ENCODE data around the gene MYOM3. TPM values are rescaled to one million over a fixed set of nuclear protein-coding genes. Genes with fewer than 3 reads are reported as not detected.

Gene MYOM3
- total RNA-seq, 1 donor from 2014 or later = not detected

- Mint-ChIP-seq H3K4me3 (no peak overlapping the region), H3K36me3 (ENCODE audit: low read depth) (no peaks in the 10 kb centered on the region), H3K4me1 (no peaks in the 10 kb centered on the region), H3K27ac (ENCODE audit: unreplicated experiment) (no peak overlapping the region), H3K27me3 (ENCODE audit: low read depth) (no peaks in the 10 kb centered on the region), H3K9me3 (no peaks in the 10 kb centered on the region)
- DNase-seq (ENCODE audit: low read depth, low spot score) = no peak
- TF ChIP-seq CTCF (conservative IDR thresholded peaks at IDR 0.05) = no peak
These were observed 11.7 kb upstream of the MYOM3 start for GRCh38 chr1:24123611-24124010.

- no peaks in the 10 kb centered on the region for H3K36me3 Mint-ChIP-seq (ENCODE audit: low read depth)
- no peaks in the 10 kb centered on the region for H3K27me3 Mint-ChIP-seq (ENCODE audit: low read depth)
- H3K4me3 Mint-ChIP-seq = no peak overlapping the region
- H3K27ac Mint-ChIP-seq (ENCODE audit: unreplicated experiment) = no peak overlapping the region
- no peak for DNase-seq (ENCODE audit: low read depth, low spot score)
- H3K4me1 Mint-ChIP-seq = no peaks in the 10 kb centered on the region
- no peaks in the 10 kb centered on the region for H3K9me3 Mint-ChIP-seq
- TF ChIP-seq CTCF (conservative IDR thresholded peaks at IDR 0.05) = no peak
These were observed 10.8 kb upstream of the MYOM3 start for GRCh38 chr1:24122776-24123175.

- no peaks in the 10 kb centered on the region for H3K9me3 Mint-ChIP-seq
- peaks cover 1% of the 10 kb centered on the region for H3K27me3 Mint-ChIP-seq (ENCODE audit: low read depth)
- no peak overlapping the region for H3K27ac Mint-ChIP-seq (ENCODE audit: unreplicated experiment)
- TF ChIP-seq CTCF (conservative IDR thresholded peaks at IDR 0.05) = no peak
- DNase-seq (ENCODE audit: low read depth, low spot score) = no peak
- no peaks in the 10 kb centered on the region for H3K36me3 Mint-ChIP-seq (ENCODE audit: low read depth)
- H3K4me1 Mint-ChIP-seq = no peaks in the 10 kb centered on the region
- H3K4me3 Mint-ChIP-seq = no peak overlapping the region
These were observed 9.5 kb upstream of the MYOM3 start for GRCh38 chr1:24121406-24121805.

- H3K4me3 Mint-ChIP-seq = no peak overlapping the region
- DNase-seq (ENCODE audit: low read depth, low spot score) = no peak
- H3K36me3 Mint-ChIP-seq (ENCODE audit: low read depth) = no peaks in the 10 kb centered on the region
- no peaks in the 10 kb centered on the region for H3K4me1 Mint-ChIP-seq
- no peak overlapping the region for H3K27ac Mint-ChIP-seq (ENCODE audit: unreplicated experiment)
- TF ChIP-seq CTCF (conservative IDR thresholded peaks at IDR 0.05) = no peak
- H3K9me3 Mint-ChIP-seq = no peaks in the 10 kb centered on the region
- H3K27me3 Mint-ChIP-seq (ENCODE audit: low read depth) = peaks cover 6% of the 10 kb centered on the region
These were observed 9.0 kb upstream of the MYOM3 start for GRCh38 chr1:24120965-24121364.

GRCh38 chr1:24119859-24120756, 8.2 kb upstream of the MYOM3 start:
- no peaks in the 10 kb centered on the region for H3K9me3 Mint-ChIP-seq
- TF ChIP-seq CTCF (conservative IDR thresholded peaks at IDR 0.05) = no peak
- peaks cover 7% of the 10 kb centered on the region for H3K27me3 Mint-ChIP-seq (ENCODE audit: low read depth)
- no peak for DNase-seq (ENCODE audit: low read depth, low spot score)
- H3K4me3 Mint-ChIP-seq = no peak overlapping the region
- no peak overlapping the region for H3K27ac Mint-ChIP-seq (ENCODE audit: unreplicated experiment)
- H3K4me1 Mint-ChIP-seq = no peaks in the 10 kb centered on the region
- H3K36me3 Mint-ChIP-seq (ENCODE audit: low read depth) = no peaks in the 10 kb centered on the region

Data from neural crest cell (in vitro differentiated cells).